Measurements from ENCODE around the gene PPP2R2B. TPM values are rescaled to one million over a fixed set of nuclear protein-coding genes. Genes with fewer than 3 reads are reported as not detected.
A peak's percentile ranks its signal among the peaks of the same experiment; 100 is the strongest.

Gene PPP2R2B
- total RNA-seq, 1 donor from 2014 or later = 136 TPM

DNA sequence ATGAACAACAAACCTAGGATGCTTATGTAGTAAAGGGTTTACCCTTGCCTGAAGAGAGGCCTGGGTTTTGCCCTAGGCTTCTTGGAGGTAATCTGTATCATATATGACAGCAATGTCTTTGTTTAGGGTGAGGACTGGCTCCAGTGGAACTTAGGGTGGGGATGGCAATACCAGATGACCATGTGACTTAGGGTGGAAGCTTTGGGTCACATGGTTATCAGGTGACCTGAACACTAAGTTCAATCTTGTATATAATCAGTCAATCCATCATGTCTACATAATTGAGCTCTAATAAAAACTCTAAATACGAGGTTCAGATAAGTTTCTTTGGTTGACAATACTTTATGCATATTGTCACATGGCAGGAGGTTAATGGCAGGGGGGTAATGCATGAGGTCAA lies 10.6 kb upstream of the PPP2R2B start:
- no peak for FAIRE-seq
- DNase-seq (ENCODE audit: low spot score in 2 of 2) = no peak

DNA sequence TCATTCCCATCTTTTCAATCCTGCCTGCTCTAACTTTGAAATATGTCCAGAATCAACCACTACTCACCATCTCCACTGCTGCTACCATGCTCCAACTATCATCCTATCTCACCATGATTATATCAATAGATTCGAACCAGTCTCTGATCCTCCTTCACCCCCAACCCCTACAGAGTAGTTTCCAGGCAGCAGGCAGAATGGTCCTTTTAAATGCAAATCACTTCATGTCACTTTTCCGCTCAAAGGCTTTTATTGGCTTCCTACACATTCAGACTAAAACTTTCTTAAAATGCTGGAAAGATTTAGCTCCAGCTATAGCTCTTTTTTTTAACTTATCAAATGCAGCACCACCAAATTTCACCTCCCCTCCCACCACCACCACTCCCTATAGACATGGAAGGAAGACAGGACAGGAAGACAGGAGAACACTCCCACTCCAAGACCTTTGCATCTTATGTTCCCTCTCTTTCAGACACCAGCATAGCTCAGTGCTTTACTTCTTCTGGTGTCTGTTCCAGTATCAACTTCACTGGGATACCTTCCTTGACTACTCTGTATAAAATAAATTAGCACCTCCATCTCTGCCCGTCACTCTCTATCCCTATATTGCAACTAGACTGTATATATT lies 9.9 kb upstream of the PPP2R2B start:
- no peak for DNase-seq (ENCODE audit: low spot score in 2 of 2)
- no peak for FAIRE-seq

DNA sequence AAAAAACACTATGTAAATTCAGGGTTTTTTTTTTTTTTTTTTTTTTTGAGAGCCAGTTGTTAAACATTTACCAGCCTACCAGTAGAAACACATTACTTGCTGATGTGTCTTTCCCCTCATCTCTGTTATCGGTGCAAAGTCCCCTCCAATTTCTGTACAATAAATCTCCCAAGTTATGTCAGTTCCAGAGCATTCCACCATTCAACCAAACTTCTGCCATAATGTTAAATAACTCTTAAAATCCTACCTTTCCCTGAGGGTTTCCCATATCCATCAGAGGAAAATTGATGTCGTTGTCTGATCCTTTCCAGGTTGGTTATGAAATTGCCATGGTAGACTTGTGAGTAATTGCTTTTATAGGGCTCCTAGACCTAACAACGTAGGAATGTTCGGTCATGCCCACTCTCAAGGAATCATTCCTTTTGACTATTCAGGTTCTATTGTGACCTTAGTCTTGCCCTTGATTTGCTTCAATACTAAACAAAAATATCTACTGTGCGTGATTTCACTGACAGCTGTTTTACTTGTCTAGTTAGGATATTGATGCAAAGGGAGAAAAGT lies 5.6 kb upstream of the PPP2R2B start:
- no peak for DNase-seq (ENCODE audit: low spot score in 2 of 2)
- no peak for FAIRE-seq

DNA sequence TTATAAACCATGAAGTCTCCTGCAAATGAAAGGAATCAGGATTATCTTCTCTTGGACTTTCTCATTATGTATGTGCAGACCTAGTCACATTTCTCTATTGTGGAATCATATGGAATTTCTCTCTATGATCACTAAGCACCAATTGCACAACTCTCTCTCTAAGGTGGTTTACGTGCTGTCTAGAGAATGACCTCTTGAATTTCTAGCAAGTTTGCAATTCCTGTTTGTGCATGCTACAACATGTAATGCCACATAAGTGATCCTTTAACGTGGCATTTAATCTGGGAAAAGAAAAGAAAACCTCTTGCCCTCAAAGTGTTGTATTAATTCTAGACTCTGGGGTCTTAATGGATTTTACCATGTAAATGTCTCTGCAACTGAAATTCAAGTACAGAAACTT lies 5.0 kb upstream of the PPP2R2B start:
- FAIRE-seq = no peak
- DNase-seq (ENCODE audit: low spot score in 2 of 2) = no peak

DNA sequence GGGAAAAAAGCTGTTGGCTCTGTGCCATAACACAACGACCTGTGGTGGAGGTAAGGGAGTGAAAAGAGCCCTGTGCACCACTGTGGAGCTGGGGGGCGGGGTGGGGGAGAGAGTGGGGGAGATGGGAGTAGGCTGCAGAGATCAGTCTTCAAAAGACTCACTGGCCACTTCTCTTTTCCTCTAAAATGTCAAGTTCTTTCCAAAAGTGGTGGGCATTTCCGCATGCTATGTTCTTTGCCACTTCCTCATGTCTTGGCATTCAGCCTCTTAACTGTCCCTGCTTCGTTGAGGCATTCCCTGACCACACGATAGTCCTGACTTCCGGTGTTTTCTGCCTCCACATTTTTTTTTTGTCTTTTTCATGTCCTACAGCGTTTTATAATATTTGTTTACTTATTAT lies 2.4 kb upstream of the PPP2R2B start:
- DNase-seq (ENCODE audit: low spot score in 2 of 2) (no peak), FAIRE-seq (no peak)

DNA sequence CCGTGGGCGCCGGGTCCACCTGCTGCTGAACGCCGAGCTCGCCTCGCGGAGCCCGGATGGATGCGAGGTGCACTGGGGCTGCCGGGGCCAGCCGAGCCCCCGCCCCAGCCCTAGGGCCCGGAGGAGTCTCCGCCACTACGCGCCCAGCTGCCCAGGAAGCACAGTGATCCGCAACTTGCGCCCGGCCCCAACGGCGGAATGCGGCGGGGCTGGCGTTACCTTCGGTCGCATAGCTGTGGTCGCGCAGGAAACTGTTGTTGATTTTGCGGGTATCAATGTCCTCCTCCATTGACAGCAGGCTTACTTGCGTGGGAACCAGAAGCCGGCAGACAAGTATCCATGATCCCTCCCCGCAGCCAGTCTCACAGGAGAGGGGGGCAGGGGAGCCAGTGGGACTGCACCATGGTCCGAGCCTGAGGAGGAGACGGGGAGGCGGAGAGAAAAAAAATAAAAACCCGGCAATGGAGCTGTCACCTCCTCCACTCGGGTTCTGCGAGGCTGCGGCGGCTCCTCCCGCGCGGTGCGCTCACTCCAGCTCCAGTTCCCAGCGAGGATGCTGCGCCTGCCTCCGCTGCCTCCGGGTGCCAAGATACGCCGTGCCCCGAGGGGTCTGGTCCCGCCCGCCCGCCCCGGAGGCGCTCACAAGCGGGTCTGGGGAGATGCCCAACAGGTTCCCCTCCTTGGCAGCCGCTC lies 628 bp downstream of the PPP2R2B start:
- DNase-seq (ENCODE audit: low spot score in 2 of 2) = peak; percentile 55 to 56
- FAIRE-seq = no peak

DNA sequence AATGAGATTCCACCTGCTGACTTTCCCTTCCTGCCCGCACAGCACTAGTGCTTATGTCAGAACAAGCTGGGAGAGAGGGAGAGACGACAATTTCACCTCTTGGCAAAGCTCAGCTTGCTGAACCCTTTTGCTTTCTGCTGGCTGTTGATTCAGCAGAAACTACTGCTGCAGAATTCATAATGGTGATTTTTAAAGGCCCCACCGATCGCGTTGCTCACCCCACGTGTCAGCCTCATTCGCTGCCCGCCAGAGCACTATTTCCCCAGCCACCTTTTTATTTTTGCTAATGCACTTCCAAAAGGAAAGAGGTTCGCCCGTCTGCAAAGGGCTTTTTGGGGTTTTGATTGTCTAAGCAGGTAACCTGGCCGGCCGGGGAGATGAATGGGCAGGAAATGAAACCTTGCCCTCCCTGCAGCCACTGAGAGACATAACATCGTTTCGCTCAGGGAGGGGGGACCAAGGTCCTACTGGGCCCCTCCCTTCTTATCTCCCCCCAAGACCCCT lies 1.3 kb downstream of the PPP2R2B start:
- DNase-seq (ENCODE audit: low spot score in 2 of 2) = peak in 1 of 2 donors; percentile 49

DNA sequence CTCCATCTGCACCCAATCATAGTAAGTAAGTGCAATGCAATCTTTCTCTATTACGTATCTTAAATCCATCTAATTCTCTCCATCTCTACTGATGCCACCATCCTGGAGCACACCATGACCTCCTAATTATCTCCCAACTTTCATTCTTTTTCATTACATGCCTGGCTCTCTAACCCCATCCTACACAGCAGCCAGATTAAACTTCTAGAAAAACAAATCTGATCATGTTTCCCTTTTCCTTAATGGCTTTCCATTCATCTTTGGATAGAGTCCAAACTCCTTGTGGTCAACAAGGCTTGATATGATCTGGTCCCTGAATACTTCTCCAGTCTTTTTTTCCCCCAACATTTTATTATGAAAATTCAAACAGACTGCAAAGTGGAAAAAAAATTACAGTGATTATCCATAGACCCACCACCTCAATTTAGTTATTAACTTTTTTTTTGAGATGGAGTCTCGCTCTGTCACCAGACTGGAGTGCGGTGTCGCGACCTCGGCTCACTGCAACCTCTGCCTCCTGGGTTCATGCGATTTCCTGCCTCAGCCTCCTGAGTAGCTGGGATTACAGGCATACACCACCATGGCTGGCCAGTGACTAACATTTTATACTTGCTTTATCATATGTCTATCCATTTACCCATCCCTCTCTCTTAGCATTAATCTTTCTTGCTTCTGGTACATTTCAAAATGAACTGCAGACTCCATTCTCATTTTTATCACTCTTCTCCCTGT lies 5.2 kb downstream of the PPP2R2B start:
- FAIRE-seq (no peak), DNase-seq (ENCODE audit: low spot score in 2 of 2) (no peak)

More for the DNA sequence above, 1.3 kb downstream of the PPP2R2B start:
- FAIRE-seq = no peak

DNA sequence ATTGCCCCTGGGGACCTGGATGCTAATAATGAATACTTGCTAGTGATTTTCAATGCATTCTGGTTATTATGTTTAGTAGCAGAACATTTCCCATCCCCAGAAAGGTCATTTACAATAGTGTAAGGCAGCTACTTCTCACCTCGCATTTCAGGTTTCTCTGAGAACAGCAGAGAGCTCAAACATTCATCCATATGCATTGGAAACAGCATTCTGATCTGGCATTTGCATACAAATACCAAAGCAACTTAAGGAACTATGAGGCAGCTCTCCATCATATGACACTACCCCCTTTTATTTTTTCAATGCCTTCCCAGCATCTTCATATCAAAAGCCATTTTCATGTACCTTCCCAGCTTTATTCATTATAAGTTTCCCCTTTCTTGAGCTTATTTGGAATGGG lies 6.4 kb downstream of the PPP2R2B start:
- DNase-seq (ENCODE audit: low spot score in 2 of 2) (no peak), FAIRE-seq (no peak)

DNA sequence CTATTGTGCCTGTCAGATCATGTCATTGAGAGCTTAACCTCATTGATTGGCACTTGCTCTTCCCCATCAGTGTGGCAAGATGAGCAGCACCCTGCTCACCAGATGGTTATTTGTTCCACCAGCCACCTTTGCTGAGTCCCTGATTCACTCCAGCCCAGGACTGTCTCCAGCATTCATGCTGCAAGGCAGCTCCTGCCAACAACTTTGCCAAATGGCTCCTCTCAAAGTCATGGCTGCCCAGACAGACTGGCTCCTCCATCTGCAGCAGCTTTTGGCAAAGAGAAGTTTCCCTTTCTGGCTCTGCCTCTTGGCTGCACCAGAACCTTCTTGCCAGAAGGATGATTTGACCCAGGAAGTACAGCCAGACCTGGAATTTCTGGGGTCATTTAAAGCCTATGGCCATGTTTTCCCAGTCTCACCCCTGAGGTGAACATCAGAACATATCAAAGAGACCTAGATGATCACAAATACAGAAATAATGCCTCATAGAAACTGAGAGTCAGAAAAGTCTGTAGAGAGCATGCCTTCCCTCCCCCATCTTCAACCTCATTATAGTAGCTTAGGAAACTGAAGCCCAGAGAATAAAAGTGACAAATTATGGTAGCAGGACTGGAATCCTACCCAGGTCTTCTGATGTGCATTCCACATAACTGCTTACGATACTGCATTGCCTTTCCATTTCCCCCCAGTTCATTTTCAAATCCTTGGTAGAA lies 10.4 kb downstream of the PPP2R2B start:
- DNase-seq (ENCODE audit: low spot score in 2 of 2) (no peak), FAIRE-seq (no peak)

DNA sequence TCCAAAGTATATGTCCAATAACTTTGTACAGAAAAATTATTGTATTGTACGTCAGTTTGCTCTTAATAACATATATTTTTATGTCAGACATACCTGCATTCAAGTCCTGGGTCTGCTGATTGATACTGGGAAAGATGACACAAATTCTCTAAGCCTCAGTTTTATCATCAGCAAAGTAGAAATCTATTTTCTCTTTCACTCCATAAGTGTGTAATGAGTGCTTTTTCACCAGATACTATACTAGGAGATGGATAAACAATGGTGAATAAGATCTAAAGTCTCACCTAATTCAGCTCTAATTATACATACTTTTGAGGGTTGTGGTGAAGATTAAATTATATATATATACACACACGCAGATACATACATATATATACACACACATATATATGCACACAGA lies 12.3 kb downstream of the PPP2R2B start:
- FAIRE-seq = no peak
- no peak for DNase-seq (ENCODE audit: low spot score in 2 of 2)

DNA sequence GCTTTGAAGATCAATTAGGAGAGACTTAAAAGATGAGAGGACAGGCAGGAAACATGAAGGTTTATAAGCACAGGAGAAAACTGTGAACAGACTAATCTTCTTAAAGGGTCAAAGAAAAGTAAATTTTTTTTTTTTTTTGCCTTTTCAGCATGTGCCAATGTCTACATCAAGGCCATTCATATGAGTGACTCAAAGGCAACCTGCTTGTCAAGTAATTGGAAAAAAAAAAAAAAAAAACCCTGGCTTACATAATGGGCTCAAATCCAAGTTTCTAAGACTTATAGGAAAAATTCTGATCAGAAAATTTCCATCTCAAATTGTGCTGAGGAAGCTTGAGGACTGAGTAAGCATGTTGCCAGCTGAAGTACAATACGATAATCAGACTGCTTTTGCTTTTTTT lies 15.9 kb downstream of the PPP2R2B start:
- FAIRE-seq (no peak), DNase-seq (ENCODE audit: low spot score in 2 of 2) (no peak)

DNA sequence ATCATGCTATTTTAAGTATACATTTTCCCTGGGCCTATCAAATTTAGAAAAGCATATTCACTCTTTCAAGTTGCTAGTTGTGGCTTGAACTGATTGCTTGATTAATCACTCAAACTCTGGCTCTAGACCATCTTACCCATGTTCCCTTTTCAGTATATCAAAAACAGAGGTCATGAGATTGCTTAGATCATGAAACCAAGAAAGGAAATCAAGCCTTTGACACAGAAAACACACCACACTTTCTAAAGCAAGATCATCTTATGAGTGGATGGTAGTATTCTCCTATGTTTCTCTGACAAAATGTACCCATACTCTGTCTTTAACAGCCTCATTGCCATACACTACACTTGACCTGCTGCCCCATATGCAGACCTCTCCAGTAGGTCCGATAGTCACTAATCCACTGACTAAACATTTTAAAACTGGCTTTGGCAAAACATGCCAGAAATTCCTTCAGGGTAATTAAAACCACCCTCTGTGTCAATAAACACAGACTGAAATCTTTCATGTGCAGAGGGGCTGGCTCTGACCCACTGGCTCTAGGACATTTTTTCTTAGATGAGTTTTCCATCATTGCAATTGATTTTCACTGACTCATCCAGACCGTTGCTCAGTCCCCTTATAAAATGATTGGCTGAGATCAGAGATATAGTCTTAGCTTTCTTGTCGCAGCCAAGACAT lies 18.2 kb downstream of the PPP2R2B start:
- no peak for FAIRE-seq
- DNase-seq (ENCODE audit: low spot score in 2 of 2) = no peak

DNA sequence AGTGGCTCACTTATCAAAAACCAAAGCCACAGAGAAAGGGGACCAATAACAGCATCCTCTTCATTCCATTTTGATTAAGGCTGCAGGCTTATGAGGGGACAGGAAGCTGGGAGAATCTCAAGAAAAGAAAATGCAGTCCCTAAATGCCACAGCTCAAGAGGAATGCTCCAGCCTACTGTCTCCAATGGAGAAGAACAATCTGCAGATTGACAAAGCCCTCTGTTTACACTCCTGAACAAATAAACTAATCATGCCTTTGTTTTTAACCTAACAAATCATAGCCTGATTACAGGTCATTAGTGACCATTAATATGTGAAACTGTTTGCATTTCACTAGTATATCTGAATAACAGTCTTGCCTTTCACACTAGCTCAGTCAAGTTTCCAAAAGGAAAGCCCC lies 26.5 kb downstream of the PPP2R2B start:
- FAIRE-seq = no peak
- DNase-seq (ENCODE audit: low spot score in 2 of 2) = no peak

DNA sequence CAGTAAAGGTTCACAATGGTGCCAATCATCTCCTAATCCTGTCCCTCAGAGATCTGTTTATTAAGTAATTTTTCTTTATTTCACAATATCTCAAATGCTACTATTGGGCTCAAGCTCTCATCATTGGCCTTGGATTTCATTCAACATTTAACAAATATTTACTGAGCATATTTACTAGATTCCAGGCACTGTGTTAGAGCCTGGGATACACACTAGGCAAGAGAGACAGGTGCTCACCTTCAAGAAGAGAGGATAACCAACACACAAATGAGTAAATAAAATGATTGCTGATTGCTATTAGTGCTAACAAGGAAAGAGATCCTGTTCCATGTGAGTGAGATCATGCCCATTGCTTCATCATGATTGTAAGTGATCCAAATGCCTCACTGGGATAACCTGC lies 27.4 kb downstream of the PPP2R2B start:
- no peak for DNase-seq (ENCODE audit: low spot score in 2 of 2)
- FAIRE-seq = no peak

DNA sequence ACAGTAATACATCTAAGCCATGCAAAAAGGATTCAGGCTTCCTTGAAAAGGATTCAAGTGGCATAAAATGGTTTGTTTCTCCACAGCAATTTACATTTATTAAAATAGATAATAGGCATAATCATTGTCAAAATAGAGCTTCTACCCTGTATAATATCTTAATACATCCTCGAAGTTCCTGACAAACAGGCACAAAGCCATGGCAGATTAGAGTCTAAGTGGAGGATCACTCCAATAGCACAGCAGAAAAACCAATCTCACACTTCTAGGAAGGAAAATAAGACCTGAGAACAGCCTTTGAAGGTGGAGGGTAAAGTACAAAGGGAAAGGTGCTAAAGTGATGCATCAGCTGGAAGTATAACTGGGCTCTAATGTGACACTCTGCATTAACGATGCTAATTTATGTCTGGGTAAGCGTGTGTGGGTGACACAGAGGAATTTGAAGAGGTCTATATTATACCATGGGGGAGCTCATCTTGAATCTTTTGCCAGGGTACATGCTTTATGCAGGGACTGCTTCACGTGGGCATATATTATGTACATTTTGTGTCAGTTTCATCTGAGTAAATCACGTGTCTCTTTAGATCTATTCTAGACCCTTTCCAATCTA lies 28.8 kb downstream of the PPP2R2B start:
- DNase-seq (ENCODE audit: low spot score in 2 of 2) (no peak), FAIRE-seq (no peak)

DNA sequence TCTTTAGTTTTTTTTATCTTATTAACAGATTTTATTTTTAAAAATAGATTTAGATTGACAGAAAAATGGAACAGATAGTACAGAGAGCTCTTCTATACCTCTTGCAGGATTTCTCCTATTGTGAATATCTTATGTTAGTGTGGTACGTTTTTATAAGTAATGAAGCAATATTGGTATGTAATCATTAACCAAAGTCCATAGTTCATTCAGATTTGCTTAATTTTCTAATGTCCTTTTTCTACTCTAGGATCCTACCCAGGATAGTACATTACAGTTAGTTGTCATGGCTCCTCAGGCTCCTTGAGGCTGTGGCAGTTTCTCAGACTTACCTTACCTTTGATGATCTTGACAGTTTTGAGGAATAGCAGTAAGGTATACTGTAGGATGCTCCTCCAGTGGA lies 30.4 kb downstream of the PPP2R2B start:
- FAIRE-seq (no peak), DNase-seq (ENCODE audit: low spot score in 2 of 2) (no peak)

DNA sequence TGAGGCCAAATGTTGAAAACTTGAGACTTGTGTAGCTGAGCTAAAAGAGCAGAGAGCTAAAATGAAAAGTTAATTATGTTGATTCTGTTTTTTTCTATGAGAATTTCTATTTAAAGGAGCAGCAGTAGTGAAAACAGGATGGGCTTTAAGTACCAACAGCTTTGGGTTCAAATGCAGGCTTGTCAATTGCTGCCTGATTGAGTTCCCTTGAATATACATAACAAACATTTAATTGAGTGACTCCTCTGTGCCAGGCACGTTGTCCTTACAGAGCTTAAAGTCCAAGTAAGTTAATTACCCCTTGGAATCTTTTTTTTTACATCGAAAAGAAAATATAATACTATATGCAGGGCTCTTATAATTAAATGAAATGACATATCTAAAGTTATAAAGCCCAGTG lies 38.5 kb downstream of the PPP2R2B start:
- DNase-seq (ENCODE audit: low spot score in 2 of 2) (no peak), FAIRE-seq (no peak)

DNA sequence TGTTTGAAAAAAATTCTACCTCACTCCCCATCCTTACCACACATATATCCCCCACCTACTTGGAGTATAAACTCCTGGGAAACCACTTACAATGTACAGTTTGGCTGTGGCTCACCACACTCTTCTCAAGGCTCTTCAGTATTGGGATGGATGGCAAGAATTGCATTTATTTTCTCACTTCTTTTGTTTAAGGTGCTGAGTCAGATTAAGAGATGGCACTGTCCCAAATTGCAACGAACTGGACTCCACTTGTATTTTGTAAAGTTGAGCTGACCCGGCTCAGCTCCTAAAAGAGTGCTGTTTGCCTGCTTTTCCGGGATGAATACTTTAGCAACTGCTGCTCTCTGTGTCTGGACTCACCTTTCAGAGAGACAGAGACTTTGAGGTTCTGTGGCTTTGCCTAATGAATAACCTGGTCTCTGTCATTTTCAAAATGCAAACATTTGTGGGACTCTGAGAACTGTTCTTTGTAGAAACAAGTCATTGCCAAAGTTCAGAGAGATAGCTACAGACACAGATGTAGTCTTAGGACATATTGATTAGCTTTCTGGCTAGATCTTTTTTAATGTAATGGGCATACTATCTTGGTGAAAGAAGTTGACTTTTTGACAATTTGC lies 42.2 kb downstream of the PPP2R2B start:
- no peak for FAIRE-seq
- DNase-seq (ENCODE audit: low spot score in 2 of 2) = no peak
